Lung microvascular endothelial cell (primary cell): ENCODE measurements around the gene HSPB2. TPM values are rescaled to one million over a fixed set of nuclear protein-coding genes. Genes with fewer than 3 reads are reported as not detected.

Experiments used
- DNase-seq, 2 donors: peaks; one replicate each; pipeline versions ENCODE4 v3.0.0 to v3.0.0-alpha.2; 2010; ENCODE audit warnings: low read depth in 2 of 2
- total RNA-seq: library from RNA; depleted of rRNA; stranded (reverse); fragments of >200 nt; gene quantifications from 2 replicates; pipeline ENCODE4 v1.2.1, GENCODE V29; 2014

HSPB2 gene
- total RNA-seq, 1 donor from 2014 or later = not detected

DNA sequence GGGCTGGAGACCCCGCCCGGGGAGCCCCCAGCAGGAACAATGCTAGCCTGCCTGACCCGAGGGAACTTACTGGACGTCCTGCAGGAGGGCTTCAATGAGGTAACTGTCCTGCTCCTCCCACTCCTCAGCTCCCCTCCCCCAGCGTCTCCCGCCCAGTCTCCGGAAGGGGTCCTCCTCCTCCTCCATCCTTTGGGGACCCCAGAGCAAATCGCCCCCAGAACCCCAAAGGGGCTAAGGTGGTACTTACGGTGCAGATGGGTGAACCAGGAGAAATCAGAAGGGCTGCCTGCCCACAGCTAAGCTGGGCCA, 24.9 kb downstream of the HSPB2 start:
- no peak for DNase-seq

DNA sequence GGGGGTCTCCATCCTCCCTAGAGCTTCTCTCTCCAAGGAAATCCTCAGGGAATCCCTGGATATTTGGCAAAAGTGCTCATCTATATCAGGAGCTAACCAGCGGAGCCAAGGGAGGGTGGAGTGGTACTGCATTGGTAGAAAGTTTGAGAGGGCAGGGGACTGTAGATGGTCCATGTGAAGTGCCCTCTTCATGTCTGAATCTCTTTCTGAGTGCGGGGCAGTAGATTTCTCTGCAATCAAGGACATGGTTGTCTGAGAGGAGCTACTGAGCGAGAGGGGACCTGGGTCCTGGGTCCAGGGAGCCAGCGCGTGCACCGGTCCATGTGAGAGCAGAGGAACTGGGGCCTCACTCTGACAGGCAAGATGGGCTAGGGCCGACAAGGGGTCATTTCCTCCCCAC, 25.3 kb downstream of the HSPB2 start:
- peak in 1 of 2 donors; percentile 28 for DNase-seq

DNA sequence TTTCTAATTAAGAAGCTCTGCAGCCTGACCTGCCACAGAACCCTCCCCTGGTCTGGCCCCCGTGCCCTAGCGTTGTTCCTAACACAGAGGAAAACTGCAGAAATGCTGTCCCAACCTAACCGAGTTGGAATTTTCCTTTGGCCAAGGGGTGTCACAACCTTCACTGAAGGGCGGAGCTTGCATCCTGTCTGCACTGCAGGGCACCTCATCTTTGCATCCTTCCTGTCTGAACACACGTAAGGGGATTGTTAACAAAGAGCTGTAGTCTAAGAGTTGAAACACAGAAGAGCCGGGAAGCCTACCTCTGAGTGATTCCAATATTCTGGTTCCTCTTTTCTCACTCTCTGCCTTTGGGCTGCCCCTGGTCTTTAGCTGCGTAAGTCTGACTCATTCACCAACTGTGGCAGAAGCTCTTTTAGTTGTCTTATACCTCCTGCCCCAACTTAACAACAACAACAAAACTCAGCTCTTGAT, 26.2 kb downstream of the HSPB2 start:
- DNase-seq = peak; percentile 39 to 75

DNA sequence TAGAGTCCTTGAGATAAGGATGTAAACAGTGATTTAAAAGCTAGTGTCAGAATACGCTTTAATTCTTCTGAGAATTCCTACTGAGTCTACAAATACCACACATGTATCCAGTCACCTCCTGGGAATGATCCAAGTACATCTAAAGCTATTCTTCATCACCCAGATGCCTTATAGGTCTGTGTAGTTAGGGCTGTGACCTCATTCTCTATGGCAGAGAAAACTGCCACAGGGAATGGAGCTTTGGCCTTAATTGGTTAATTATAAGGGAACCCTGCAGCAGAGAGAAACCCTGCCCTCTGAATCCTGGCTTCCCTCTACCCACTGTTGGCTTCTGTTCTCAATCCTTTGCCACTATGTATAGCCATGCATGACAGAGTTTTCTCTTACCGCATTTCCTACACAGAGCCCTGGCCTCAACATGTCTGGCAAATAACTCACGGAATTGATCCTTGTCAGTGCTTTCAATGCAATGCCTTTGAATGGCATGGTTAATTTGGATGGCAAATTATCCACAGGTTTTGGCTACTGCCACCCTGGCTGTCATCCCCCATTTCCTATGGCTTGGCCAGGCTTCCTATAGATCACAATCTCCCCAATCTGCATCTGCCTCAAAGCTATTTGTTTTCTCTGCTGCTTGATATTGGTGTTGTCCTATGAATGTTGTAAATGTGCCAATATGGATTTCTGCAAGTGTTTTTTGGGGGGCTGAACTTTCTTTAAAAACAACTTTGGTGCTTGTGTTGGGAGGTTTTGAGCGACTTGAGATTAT, 27.5 kb downstream of the HSPB2 start:
- peak in 1 of 2 donors; percentile 80 for DNase-seq

DNA sequence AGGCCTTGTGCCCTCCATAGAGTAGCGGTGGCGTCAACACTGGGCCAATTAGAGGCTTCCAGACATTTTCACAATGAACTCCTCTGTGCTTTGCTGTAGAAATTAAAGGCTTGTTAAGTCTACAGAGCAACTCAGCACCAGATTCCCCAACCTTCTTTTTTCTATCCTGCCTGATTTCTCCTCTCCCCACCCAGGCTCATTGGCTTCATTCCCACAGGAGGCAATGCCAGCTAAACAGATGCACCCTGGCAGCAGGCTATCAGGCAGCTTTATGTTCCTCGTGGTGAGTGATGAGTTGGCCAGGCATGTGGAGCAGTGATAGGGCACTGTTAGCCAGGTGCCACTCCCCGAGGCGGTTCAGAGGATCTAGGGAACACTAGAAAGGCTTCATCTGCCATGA, 29.4 kb downstream of the HSPB2 start:
- DNase-seq = no peak

- peak in 1 of 2 donors; percentile 82 for DNase-seq
These were observed 30.3 kb downstream of the HSPB2 start for GRCh38 chr11:111942829-111943228.

- DNase-seq = peak in 1 of 2 donors; percentile 79
These were observed 31.6 kb downstream of the HSPB2 start for GRCh38 chr11:111944139-111944538.

GRCh38 chr11:111944651-111945051, 32.1 kb downstream of the HSPB2 start:
- peak in 1 of 2 donors; percentile 97 for DNase-seq

DNA sequence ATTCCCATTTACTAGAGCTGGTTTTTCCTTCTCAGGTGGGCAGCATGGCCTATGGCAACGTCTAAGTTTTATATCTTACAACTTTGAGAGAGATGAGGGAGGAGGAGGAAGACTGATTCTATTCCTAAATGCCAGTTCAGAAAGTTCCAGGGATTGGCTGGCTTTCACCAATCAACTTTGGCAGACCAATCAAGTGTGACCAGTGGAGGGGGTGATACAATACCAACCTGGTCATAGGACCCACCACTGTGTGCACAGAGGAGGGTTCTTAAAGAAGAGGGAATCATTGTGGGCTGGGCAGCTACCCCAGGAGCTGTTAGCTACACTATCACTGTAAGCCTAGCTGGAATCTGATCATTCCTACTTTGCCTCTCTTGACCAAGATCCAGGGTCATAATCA, 32.7 kb downstream of the HSPB2 start:
- DNase-seq = peak in 1 of 2 donors; percentile 69

- peak in 1 of 2 donors; percentile 20 for DNase-seq
These were observed 34.0 kb downstream of the HSPB2 start for GRCh38 chr11:111946499-111946898.

DNA sequence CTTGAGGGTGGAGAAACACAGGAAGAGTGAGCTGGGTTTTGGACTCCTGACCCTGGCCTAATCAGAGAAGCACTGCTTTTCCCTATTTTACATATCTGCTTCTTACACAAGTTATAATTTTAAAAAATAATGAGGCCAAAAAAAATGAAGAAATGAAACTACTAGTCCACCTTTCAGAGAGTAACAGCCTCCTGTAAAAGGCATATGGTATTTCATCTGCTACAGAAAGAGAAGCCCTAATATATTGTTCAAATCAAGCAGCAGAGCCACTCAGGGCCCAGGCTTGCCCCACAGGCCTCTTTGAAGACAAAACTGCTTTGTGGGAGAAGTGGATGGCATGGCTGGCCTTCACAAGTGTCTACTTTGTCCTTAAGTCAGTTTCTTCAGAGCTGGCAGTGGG, 34.6 kb downstream of the HSPB2 start:
- no peak for DNase-seq

GRCh38 chr11:111949519-111950426, 37.2 kb downstream of the HSPB2 start:
- peak in 1 of 2 donors; percentile 58 for DNase-seq

DNA sequence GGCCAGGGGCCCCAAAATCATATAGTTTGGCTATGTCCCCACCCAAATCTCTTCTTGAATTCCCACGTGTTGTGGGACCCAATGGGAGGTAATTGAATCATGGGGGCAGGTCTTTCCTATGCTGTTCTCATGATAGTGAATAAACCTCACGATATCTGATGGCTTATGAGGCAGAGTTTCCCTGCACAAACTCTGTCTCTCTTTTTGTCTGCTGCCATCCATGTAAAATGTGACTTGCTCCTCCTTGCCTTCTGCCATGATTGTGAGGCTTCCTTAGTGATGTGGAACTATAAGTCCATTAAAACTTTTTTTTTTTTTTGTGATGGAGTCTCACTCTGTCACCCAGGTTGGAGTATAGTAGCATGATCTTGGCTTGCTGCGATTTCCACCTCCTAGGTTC, 39.0 kb downstream of the HSPB2 start:
- DNase-seq = no peak

- DNase-seq = no peak
These were observed 41.6 kb downstream of the HSPB2 start for GRCh38 chr11:111954154-111954553.

- no peak for DNase-seq
These were observed 45.3 kb downstream of the HSPB2 start for GRCh38 chr11:111957663-111958444.

DNA sequence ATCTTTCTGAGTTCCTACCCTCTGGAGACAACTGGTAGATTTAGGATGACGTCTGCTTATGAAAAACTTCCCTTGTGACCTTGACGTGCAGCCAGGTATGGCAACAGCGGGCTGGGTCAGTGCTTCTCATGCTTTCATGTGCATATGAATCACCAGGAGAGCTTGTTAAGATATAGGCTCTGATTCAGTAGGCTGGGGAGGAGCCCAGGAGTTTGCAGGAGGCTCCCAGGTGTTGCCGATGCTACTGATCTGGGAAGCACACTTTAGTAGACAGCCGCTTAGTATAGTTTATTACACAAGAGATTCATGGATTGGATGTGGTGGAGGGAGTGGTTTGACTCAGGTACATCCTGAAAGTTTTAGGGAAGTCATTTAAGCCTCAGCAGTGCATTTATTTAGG, 48.4 kb downstream of the HSPB2 start:
- no peak for DNase-seq

- no peak for DNase-seq
These were observed 49.1 kb downstream of the HSPB2 start for GRCh38 chr11:111961389-111962300.
